Embryonic facial prominence (tissue), 1 donor: Measurements from ENCODE around the gene MEN1.

Experiments
- DNase-seq: peaks from one replicate; pipeline ENCODE4 v3.0.0-alpha.2; 2016; ENCODE audit errors: extremely low spot score

The MEN1 gene

DNA sequence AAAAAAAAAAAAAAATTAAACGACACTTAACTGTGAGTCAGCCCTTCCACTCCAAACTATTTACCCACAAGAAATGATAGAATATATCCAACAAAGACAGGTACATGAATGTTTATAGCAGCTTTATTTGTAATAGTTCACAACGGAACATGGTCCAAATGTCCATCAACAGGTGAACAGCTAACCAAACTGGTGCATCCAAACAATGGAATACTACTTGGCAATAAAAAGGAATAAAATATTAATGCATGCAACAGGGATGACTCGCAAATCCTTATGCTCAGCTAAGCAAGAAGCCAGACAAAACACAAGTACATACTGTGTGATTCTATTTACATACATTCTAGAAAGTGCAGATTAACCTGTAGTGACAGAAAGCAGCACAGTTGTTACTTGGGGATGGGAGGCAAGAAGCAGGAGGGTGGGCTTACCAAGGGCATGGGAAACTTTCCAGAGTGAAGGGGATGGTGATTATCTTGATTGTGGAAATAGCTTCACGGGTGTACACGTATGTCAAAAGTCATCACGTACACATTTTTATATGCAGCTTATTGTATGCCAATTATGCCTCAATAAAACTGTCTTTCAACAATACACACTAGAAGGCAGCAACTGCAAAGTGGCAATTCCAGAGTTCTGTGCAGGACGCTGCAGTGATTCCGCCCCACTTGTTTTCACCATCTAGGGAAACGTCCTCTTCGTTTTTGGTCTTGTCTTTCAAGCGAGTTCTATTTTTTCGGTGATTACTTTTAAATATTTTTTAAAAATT is 25.4 kb downstream of the MEN1 start:
- no peak for DNase-seq

DNA sequence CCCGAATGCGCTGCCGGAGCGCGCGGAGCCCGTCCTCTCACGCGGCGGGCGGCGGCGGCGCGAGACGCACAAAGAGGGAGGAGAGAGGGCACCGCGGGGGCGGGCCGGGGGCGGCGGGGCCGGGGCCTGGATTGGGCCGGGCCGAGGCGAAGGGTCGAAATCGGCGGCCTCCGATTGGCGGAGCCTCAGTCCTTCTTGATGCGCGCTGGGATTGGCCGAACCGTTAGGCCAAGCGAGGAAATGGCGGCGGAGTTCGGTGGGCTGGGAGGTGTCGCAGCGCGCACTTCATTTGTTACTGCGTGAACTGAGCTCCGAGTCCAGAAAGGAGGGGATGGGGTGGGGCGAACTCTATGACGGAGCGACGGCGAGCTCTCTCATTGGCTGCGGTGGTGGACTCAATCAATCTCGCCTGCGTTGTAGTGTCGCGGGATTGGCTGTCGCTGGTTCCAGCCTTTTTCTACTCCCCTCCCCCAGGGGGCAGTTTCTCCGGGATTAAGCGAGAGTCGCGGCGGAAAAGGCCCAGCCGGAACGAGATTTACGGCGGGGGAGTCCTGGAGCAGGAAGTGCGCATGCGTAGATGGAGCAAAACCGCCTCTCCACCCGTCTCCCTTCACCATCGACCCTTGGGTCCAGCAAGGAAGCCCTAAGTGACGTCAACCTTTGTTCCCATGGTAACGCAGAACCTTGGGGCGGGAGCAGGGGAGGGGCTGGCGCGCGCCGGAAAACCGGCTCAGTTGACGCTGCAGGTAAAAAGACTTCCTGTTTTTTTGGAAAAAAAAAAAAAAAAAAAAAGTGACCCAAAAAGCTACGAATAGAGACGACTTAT is 31.7 kb downstream of the MEN1 start, which contains the start of gene SF1:
Gene SF1, minus strand, starts transcription at position 70 of the 826 bp plus-strand sequence. CDS start 150 bp downstream, outside the sequence.
- peak; percentile 100 for DNase-seq

DNA sequence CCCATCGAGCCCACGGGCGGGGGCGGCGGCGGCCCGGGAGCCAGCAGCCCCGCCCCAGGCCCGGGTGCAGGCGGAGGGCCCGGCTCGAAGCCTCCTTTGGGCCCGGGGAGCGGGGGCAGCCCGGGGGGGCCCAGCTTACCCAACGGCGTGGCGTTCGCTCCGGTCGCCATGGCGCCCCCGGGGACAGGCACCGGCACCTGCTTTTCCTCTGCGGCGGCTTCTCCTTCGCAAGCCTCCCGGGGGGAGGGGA is 32.2 kb downstream of the MEN1 start:
- DNase-seq, result no peak

DNA sequence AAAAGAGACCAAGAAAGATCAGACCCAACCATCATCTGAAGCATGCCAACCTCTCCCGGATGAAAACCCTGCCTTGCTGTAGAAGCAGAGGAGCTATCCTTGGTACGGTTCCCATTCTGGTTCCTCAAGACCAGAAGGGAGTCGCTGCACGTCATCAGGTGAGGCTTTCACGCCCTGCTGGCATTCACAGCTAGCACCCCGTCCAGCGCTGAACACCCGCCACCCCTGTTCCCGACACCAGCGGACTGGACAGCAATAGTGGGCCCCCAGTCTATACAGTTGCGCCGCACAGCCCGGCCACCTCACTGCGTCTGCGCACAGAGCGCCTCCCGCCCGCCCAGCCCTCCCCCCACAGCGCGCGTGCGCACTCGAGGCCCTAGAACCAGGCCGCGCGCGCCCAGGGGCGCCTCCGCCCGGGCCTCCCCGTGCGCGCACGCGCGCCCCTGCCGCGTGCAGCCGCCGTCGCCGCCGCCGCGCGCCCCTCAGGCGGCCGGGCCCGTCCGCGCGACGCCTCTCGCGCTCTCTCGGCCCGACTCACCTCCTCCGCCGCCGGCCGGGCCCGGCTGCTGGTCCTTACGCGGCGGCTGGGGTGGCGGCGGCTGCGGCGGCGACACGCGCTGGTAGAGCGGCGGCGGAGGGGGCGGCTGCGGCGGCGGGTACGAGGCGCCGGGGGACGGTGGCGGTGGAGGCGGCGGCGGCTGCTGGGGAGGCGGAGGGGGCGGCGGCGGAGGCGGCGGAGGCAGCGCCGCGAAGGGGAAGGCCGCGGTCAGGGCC is 32.7 kb downstream of the MEN1 start:
- peak; percentile 71 for DNase-seq

DNA sequence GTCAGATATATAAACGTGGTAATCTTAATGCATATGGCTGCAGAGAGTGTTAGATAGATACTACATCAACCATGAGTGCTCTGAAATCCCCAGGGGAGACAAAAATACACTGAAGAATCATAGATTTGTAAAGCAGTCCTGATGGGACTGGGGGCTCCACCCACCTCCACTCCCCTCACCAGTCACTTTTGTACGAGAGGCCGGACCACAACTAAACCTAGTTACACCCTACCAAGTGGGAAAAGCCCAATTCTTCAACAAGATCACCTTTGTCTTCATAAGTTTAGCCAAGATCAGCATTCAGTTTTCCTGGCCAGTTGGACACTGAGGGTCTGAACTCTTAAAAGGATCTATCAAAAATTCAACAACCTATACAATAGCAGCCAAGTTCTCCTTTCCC is 33.5 kb downstream of the MEN1 start:
- no peak for DNase-seq

DNA sequence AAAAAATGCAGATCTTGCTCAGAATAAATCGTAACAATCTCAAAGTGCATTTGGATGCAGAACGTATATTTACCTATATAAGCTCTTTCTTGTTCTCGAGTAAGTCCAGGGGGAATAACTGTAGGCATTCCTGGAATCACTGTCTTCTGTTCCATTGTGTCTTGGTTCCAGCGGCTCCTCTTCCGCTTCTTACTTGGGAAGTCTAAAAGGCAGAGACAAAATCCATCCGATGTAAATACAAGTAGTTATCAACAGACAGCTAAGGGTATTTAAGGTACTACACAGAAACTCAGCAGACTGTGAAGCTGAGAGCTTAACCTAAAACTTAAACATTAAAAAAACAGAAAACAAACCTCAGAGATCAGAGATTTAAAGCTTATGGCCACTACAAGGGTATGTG is 33.9 kb downstream of the MEN1 start:
- no peak for DNase-seq

DNA sequence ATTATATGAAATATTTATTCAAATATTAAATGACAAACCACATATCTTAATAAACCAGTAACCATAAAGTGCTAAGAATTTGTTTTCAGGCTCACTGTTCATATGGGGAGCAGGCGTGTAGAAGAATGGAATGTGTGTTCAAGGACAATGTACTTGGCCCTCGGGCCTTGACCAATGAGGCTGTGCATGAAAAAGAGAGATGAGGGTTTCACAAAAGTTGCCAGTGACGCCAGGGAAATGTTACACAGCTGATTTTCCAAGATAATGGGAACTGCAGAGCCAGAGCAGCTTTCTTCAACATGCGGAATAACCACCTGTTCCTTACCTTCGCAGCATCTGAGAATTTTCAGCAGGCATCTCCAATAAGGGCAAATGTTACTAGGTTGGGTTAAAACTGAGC is 36.2 kb downstream of the MEN1 start:
- DNase-seq, result no peak

DNA sequence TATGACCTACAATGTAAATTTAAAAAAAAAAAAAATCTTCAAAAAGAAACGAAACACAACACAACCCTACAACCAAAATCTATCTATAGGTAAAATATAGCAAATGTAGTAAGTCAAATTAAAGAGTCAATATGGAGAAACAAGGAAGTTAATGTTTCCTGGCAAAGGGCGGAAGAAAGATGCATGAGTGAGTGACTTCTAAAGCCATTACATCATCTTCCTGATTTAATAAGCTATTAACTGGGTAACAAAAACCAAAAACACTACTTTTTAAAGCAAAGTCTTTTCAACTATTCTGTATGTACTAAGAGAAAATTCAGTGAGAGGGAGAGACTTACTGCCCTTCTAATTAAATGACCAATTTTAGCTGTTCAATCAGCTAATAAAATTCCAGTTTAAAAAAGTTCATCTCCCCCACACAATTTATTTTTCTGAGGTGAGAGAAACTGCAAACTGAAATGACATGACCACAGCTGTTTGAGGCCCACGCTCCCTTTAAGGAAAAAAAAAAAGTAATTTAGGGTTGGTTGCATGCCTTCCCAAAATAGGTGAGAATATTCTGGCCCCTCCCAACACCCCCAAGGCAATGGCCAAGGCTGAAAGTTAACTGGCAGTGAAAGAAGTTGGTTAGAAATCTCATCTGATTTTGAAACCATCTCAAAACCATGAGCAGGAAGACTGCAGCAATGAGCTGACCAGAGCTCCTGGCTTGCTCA is 37.9 kb downstream of the MEN1 start:
- no peak for DNase-seq

DNA sequence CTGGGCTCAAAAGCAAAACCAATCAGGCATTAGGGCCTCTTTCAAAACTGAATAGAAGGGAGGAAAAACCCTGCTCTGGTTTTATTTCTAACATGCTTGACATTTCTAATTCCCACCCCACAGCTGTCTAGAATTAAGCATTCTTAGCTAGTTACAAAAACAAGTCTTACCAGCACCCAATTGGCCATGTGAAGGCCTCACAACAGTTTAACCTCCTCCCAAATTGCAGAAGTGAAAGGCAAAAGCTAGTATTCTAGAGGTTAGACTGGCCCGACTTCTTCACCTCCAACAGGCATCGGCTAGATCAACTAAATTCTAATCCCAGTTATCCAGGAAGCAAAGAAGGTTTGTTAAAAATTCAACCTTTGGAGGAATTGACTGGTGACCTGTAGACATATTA is 38.5 kb downstream of the MEN1 start:
- DNase-seq, result no peak

DNA sequence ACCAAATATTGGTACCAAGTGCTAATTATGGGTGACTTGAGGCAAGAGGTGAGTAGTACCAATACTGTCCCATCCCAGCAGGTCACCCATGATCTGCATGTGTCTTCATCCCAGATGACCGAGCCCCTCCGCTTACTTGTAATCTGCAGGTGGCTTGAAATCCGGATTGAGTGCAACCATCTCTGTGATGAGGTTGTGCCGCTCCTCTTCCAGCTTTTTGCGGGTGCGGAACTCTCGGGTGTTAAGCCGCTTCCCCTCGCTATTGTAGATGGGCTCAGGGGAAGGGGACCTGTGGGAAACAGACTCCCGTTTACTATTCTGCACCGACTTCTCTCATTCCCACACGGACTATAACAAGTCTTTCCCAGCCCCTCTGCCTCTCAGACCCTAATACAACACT is 40.2 kb downstream of the MEN1 start:
- DNase-seq, result no peak

DNA sequence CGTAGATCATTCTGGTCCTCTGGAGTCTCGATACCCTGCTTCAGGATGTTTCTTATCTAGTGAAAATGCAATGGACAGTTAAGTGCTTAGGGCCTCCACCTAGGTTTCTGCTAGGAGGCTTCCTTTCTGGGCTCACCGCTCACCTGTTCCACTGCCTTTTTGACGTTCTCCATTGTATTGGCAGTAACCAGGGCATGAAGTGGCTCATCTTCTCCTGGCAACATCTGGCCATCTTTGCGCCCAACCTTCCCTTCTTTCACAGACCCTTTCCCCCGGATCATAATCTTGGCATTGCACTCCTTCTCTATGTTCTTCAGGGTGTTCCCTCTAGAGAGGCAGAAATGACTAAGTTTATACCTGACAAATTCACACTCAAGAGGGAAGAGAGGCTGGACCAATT is 41.1 kb downstream of the MEN1 start:
- no peak for DNase-seq

DNA sequence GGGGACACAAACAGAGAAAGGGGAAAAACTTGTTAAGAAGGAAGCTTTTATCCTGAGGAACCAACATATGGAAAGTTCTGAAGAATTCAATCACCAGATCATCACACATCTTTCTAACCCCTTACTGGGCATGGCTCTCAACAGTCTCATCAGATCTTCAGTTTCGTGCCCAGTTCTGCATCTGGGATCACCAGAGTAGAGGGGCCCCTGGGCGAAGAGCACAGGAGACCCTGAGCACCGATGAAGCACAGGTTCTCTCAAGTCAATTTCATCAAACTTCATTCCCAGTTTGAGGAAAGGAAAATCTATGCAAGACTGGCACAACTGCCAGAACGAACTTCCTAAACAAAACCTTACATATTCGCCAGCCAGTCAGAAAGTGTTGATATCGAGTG is 42.1 kb downstream of the MEN1 start:
- DNase-seq, result no peak

DNA sequence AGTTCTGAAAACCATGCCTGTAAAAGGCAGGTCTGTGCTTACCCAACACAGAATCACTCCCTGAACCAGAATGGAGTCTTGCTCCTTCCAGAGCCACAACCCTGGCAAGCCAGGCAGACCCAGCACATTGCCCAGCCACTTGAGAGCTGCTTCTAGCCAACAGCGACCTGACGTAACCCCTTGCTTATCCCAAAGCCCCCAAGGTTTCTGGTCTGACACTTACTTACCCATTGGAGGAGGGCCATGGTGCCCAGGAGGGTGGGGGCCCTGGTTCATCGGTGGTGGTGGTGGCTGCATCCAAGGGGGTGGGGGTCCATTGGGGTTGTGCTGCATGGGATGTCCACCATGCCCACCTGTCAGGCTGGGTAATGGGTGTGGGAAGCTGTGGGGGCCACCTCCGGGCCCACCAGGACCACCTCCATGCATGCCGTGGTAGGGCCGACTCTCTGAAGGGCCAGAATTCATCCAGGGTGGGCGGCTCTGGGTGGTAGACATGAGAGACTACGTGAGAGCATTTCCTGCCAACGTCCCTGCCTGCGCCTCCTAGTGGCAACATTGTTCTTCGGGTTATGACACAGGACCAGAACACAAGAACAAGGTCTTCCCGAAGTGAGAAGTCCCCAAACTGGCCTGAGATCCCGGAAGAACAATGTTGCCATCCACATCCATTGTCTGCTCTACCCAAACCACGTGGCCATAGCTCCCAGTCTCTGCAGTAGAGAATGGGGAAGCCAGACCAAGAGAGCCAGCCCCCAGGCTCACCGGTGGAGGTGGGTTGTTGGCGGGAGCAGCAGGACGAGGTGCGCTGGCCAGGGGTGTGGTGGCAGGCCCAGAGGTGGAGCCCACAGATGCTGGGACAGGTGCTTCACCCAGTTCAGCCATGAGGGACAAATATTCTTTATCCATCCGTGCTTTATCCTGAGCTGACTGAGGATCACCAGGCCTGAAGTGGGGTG is 42.7 kb downstream of the MEN1 start:
- DNase-seq, result no peak

DNA sequence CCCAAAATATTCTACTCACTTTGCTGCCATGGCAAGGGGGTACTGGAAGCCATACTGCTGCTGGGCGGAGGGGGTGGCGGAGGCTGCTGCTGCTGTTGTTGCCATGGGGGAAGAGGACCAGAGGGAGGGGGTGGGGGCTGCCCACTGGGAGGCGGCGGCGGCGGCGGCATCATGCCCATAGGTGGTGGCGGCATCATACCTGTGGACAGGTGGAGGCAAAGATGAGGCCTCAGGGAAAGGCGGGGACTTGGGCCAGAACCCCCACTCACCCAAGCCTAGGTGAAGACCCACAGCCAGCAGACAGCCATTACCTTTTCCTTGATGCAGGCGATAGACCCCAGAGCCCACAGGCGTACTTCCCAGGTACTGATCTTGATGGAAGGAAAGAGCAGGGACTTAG is 43.5 kb downstream of the MEN1 start:
- no peak for DNase-seq

DNA sequence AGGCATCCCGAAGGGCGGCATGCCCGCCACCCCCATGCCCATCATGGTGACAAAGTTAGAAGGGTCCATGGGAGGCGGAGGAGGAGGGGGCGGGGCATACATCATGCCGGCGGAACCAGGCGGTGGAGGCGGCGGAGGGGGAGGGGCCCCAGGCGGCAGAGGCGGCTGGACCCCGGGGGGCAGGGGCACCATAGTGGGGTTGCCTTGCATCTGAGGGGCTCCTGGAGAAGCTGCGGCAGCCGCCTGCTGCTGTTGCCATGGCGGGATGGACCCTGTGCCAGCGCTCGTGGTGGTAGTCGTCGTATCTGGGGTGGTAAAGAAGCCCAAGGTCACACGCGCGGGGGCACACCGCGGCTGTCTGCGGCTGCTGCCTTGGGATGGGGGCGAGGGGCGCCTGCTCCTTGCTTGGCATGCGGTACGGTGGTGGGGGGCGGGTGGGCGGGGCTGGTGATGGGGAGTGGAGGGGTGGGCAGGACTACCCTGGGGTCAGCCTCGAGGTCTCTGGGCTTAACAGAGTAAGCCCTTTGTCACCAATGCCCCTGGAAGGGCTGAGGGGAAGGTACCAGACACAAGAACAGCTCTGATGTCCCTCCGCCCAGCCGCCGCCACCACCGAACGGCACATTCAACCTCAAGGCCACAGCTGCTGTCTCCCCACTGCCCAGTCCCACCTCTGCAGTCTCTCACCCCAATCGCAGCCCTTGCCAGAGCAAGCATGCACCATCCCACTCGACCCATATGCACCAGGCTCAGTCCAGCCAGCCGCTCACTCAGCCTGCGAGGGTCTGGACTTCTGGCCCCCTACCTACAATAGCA is 44.3 kb downstream of the MEN1 start:
- DNase-seq, result no peak

DNA sequence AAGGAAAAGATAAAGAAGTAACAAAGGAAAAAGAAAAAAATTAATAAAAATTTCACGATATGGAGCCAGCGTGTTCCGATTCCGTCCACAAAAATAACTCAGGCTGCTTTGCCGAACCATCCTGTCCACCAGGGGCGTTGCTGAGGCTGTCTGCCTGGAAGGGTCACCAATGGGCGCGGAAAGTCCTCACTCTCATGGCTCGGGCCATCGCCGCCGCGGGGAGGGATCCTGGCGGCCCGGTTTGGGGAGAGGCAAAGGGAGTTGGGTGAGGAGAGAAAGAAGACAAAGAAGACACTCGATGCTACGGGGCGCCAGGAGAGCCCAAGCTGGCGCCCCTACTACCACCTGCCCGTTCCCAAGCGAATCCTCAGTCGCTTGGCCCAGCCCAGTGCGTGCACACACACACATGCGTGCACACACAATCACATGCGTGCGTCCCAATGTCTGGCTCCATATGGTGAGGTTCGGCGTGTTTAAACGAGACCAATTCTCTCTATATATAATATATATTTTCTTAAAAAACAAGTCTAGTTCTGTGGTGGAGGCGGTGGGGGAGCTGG is 45.0 kb downstream of the MEN1 start:
- no peak for DNase-seq

DNA sequence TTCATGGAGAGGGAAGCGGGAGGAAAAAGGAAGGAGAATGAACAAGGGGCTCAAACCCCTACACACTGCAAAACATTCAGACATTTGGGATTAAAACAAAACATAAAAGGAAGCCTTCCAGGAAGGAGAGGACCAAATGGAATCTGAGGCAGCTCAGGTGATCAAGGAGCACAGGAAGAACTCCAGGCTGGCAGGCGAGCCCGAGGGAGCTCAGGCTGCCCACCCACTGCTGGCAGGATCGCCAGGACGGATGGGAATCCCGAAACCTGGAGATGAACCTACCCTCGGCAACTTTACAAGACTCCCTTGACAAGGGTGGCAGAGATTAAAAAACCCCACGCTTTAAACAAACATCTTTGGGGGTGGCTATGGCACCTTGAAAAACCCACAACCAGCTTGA is 45.6 kb downstream of the MEN1 start:
- no peak for DNase-seq

DNA sequence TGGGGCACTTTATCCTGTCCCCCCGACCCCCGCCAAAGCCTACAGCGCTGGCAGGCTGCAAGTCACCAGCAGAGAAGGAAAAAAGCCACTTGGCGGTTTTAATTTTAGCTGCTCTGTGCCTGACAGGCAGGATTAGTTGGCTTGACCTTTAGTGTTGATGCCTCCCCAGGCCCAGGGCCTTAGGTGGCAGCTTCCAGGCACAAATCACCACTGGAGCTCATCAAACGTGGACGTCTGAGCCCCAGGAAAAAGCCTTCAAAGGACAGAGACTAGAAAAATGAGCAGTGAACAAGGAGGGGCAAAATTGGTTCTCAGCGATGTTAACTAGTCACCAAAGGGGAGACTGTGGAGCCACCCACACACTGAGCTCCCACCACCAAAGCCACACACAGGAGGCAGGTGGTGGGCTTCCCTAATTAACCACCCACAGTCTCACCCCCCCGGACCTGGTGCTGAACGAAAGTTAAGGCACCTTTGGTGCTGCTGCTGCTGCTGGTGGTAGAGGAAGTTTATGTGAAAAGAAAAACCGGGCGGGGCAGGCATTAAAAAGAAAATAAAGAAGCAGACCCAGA is 46.2 kb downstream of the MEN1 start:
- no peak for DNase-seq

DNA sequence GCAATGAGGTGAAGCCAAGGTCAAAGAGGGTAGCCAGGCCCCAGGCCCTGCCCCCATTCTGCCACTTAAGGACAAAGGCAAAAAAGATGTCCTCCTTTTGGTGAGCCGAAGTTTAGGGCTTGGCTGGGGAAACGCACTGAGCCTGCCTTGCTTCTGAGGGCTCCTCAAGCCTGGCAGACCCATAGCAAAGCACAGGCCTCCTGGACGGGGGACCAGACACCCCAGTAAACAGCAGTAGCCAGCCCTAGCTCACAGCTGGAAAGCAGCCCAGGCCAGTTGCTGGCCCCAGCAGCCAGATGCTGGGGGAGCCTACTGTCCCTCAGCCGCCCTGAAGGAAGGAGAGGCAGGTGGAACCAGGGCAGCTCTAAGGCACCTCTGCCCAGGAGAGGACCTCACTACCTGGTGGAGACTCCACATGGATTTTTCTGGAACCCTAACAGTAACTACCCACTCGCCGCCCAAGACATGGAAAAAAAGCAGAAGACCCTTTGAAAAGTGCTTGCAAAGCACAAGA is 46.8 kb downstream of the MEN1 start:
- DNase-seq, result no peak
